HFFc6 (cell line): ENCODE measurements around the gene DGCR2. TPM values are rescaled to one million over a fixed set of nuclear protein-coding genes. Genes with fewer than 3 reads are reported as not detected.

ENCODE experiments used
- DNase-seq: peaks from one replicate; pipeline ENCODE4 v3.0.0-alpha.2; 2018
- H3K27ac Mint-ChIP-seq: 2 replicates; pipeline ENCODE4 v1.8.0; 2020; ENCODE audit warnings: mild to moderate bottlenecking, mixed read lengths
- H3K27me3 Mint-ChIP-seq: 2 replicates; pipeline ENCODE4 v1.8.0; 2021; ENCODE audit warnings: mild to moderate bottlenecking, moderate library complexity, mixed read lengths; ENCODE audit not compliant: insufficient read depth
- H3K36me3 Mint-ChIP-seq: 2 replicates; pipeline ENCODE4 v1.8.0; 2021; ENCODE audit warnings: low read depth, mixed read lengths
- H3K4me1 Mint-ChIP-seq: 2 replicates; pipeline ENCODE4 v1.8.0; 2020; ENCODE audit warnings: low read depth, mixed read lengths
- H3K4me3 Mint-ChIP-seq: 2 replicates; pipeline ENCODE4 v1.8.0; 2020; ENCODE audit warnings: mild to moderate bottlenecking, moderate library complexity, mixed read lengths
- H3K9me3 Mint-ChIP-seq: 2 replicates; pipeline ENCODE4 v1.8.0; 2020; ENCODE audit warnings: mild to moderate bottlenecking, mixed read lengths
- CTCF ChIP-seq: fragments of 200-600 bp; sonication (generic); IDR thresholded peaks from 2 replicates; pipeline ENCODE4 v1.5.0; 2021; ENCODE audit warnings: antibody characterized with exemption, mild to moderate bottlenecking
- long read RNA-seq: library from polyadenylated mRNA; unstranded; transcript quantifications from one replicate; pipeline ENCODE4 v2.0.0, GENCODE V29; 2019
- total RNA-seq, 6 experiments: library from RNA; stranded (reverse); fragmentation: NEBNext Ultra II Directional; extraction: Animal tissue kit (Norgen Biotek cat#: 25700); gene quantifications; 2 replicates in 1 of 6; 3 replicates in 5 of 6; pipeline ENCODE4 v1.2.3, GENCODE V29; 2021

DGCR2 gene
- total RNA-seq, result 10 to 100 TPM; 46.1 to 57.9 (median 53.7) TPM
- long read RNA-seq, full-length matches to known transcripts, result 16 of 46 reads
- long read RNA-seq, partial matches to known transcripts, result 20 of 46 reads
- long read RNA-seq, other reads (novel, unspliced or antisense), result 10 of 46 reads

GRCh38 chr22:19122143-19122751 lies at the start of gene DGCR2:
DGCR2 (minus strand) TSS chr22:19122412; CDS start chr22:19122206, 206 bp downstream.
- H3K27me3 Mint-ChIP-seq, result peaks cover 5% of the 10 kb centered on the region; the same call in 1 of the 2 replicates
- no peaks in the 10 kb centered on the region for H3K36me3 Mint-ChIP-seq
- no peaks in the 10 kb centered on the region for H3K9me3 Mint-ChIP-seq
- peak within 1 kb of the TSS; percentile 82 for H3K27ac Mint-ChIP-seq
- peaks cover 28% of the 10 kb centered on the region for H3K4me1 Mint-ChIP-seq
- peak; percentile 88 for DNase-seq
- peak within 1 kb of the TSS; percentile 93 for H3K4me3 Mint-ChIP-seq
- no peak for TF ChIP-seq CTCF

- DNase-seq, result no peak
- Mint-ChIP-seq H3K36me3 (peaks cover 11% of the 10 kb centered on the region; the same call in 1 of the 2 replicates), H3K4me1 (peaks cover 41% of the 10 kb centered on the region), H3K9me3 (peaks cover under 1% of the 10 kb centered on the region; the same call in 1 of the 2 replicates), H3K27me3 (peaks cover 15% of the 10 kb centered on the region), H3K27ac (peak overlapping the region; percentile 98; the same call in 1 of the 2 replicates), H3K4me3 (no peak overlapping the region; the same call in 1 of the 2 replicates)
- TF ChIP-seq CTCF, result no peak
These were observed 47.7 kb upstream of the DGCR2 start for GRCh38 chr22:19169947-19170318.

- no peak for TF ChIP-seq CTCF
These were observed 47.1 kb upstream of the DGCR2 start for GRCh38 chr22:19169002-19169946.

GRCh38 chr22:19168088-19168890 lies 46.1 kb upstream of the DGCR2 start:
- H3K36me3 Mint-ChIP-seq, result peaks cover 11% of the 10 kb centered on the region; the same call in 1 of the 2 replicates
- H3K27me3 Mint-ChIP-seq, result peaks cover 16% of the 10 kb centered on the region
- TF ChIP-seq CTCF, result peak; percentile 45
- peaks cover 25% of the 10 kb centered on the region for H3K4me1 Mint-ChIP-seq
- H3K4me3 Mint-ChIP-seq, result no peak overlapping the region
- DNase-seq, result no peak
- no peak overlapping the region for H3K27ac Mint-ChIP-seq
- peaks cover 6% of the 10 kb centered on the region; the same call in 1 of the 2 replicates for H3K9me3 Mint-ChIP-seq

More at GRCh38 chr22:19169002-19169946, 47.1 kb upstream of the DGCR2 start:
- DNase-seq, result no peak
- H3K36me3 Mint-ChIP-seq, result peaks cover 11% of the 10 kb centered on the region; the same call in 1 of the 2 replicates
- peaks cover 35% of the 10 kb centered on the region for H3K4me1 Mint-ChIP-seq
- H3K27ac Mint-ChIP-seq, result no peak overlapping the region
- H3K9me3 Mint-ChIP-seq, result peaks cover 6% of the 10 kb centered on the region; the same call in 1 of the 2 replicates
- H3K4me3 Mint-ChIP-seq, result no peak overlapping the region
- H3K27me3 Mint-ChIP-seq, result peaks cover 18% of the 10 kb centered on the region
